ES-I3 (cell line): ENCODE measurements around the gene LDLRAP1.

Experiments used
- H3K36me3 ChIP-seq: 2 replicates; pipeline ENCODE4 v1.6.1; 2013; ENCODE audit warnings: mild to moderate bottlenecking, low read length, control low read depth, moderate library complexity; ENCODE audit not compliant: insufficient read depth
- H3K4me1 ChIP-seq: 2 replicates; pipeline ENCODE4 v1.6.1; 2013; ENCODE audit warnings: mild to moderate bottlenecking, control low read depth, low read length; ENCODE audit not compliant: insufficient read depth
- H3K9ac ChIP-seq: 2 replicates; pipeline ENCODE4 v1.6.1; 2013; ENCODE audit warnings: low read depth, mild to moderate bottlenecking, low read length, moderate library complexity
- H3K9me3 ChIP-seq: 2 replicates; pipeline ENCODE4 v1.6.1; 2013; ENCODE audit warnings: mild to moderate bottlenecking, low read length, moderate library complexity; ENCODE audit not compliant: control insufficient read depth, insufficient read depth

The LDLRAP1 gene

DNA sequence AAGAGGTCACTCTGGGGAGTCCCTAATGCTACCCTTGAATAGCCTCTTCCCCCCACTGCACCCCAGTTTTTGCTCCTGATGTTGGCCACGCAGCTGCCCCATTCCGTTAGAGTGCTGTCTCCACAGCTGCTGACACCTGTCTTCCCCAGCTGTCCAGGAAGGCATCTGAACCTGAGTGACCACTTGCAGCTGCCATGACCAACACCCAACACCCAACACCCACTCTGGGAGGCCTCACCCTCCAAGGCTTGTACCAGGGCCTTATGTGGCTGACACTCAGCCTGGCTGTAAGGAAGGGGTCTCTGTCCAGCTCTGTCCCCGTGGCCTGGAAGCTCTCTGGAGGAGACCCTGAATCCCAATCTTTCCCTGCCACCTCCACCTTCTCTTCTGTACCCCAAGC lies 26.7 kb upstream of the LDLRAP1 start:
- H3K9ac ChIP-seq = no peak overlapping the region
- H3K36me3 ChIP-seq = no peaks in the 10 kb centered on the region
- peaks cover 5% of the 10 kb centered on the region; the same call in 1 of the 2 replicates for H3K4me1 ChIP-seq
- H3K9me3 ChIP-seq = no peaks in the 10 kb centered on the region

DNA sequence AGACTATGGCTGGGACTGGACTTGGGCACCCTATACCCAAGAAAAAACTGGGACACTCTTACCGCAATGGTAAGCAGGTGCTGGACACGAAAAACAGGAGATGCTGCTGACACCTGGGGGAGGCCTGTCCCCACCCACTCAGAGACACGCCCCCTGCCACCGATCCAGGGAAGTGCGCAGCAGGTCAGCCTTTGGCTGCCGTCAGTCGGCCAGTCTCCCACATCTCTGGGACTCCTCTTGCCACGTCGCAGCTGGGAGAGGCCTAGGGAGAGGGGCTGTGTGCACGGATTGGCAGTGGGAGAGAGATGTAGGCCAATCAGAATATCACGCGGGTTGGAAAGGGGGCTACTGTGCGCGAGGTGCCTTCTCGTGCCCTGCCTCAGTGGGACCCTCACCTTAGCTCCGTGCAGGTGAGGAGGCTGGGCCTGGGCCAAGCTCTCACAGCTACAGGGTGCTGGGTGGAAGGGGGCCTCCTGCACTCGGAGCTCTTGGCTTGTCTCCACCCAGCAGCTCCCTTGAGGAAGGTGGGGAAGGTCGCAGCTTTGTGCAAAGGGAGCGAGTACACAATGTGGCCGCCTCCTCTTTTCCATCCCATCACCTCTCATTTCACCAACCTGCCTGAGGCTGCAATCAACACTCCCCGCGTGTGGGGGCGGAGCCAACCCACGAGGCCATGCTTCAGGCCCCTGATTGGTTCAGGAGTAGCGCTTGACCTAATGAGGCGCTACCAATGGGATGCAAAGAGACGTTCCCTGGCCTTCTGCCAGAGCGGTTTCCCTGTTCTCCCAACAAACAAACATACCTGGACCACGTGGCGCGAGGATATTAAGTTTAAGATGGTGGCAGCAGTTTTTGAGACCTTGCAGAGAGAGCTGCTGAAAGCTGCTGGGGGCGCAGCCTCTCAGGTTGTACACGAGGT lies 25.7 kb upstream of the LDLRAP1 start:
- H3K9me3 ChIP-seq = no peaks in the 10 kb centered on the region
- H3K4me1 ChIP-seq = peaks cover 5% of the 10 kb centered on the region; the same call in 1 of the 2 replicates
- H3K36me3 ChIP-seq = no peaks in the 10 kb centered on the region
- H3K9ac ChIP-seq = no peak overlapping the region; the same call in 1 of the 2 replicates

DNA sequence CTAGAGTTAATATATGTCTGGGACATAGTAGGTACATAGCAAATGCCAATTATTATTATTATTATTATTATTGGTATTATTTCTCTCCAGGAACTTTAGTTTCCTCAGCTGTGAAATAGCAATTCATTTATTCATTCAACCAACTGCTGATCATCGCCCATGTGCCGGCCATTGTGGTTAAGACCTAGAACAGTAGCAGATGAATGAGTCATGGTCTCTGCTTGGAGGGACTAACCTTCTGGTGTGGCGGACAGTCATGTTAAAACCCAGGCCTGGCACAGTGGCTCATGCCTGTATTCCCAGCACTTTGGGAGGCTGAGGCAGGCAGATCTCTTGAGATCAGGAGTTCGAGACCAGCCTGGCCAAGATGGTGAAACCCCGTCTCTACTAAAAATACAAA lies 23.8 kb upstream of the LDLRAP1 start:
- no peaks in the 10 kb centered on the region for H3K9me3 ChIP-seq

DNA sequence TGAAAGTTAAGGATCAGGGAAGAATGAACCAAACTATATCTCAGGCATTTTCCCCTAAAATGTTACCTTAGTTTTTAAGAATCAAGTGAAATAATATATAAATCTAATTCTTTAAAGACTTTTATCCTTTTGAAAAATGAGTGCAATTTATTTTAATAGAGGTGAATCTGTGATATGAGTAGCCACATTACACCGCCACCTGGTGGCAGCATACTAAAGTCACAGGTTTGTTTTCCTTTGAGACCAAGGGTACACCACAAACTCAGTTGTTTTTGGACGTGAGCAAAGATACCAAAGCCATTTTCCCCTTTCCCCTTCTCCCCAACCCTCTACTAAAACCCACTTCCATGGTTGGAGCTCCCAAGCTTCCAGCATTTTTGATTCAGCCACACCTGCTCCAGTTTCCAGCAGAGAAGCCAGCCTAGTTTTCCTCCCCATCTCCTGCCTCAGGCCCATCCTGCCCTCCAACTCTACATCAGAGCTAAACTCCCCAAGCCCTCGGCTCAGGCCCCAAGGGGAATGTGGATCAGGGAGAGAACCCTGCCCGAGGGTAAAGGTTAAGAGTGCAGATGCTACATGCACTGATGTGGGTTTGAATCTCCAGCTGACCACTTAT lies 22.9 kb upstream of the LDLRAP1 start:
- no peaks in the 10 kb centered on the region for H3K36me3 ChIP-seq
- no peaks in the 10 kb centered on the region; the same call in 1 of the 2 replicates for H3K9me3 ChIP-seq
- H3K4me1 ChIP-seq = peaks cover 5% of the 10 kb centered on the region; the same call in 1 of the 2 replicates
- H3K9ac ChIP-seq = no peak overlapping the region

More for the DNA sequence above, 23.8 kb upstream of the LDLRAP1 start:
- H3K9ac ChIP-seq = no peak overlapping the region
- H3K36me3 ChIP-seq = no peaks in the 10 kb centered on the region
- peaks cover 5% of the 10 kb centered on the region; the same call in 1 of the 2 replicates for H3K4me1 ChIP-seq

DNA sequence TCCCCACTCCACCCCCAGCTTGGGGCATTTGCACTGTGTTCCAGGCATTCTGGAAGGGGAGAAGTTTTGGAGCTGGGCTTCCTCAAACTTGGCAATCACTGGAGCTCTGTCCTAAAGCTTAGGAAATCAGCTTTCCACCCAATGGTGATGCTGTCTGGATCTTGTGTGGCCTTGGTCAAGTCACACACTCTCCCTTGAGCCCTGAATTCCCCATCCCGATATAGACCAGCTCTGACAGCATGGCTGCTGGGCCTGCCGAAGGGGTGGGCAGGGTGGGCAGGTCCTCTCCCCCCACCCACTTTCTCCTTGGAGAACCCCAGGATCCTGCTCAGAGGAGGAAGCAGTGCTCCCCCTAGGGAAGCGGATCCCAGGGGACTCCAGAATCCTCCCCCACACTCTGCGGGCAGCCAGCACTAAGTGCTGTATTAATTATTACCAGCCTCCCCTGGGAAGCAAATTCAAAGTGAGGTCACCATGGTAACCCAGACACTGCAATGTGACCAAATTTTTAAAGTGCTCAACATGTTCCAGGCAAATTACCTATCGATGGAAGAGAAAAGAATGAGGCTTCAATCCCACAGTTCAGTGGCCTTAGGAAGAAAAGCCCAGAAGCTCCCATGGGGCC lies 21.3 kb upstream of the LDLRAP1 start:
- H3K4me1 ChIP-seq = peaks cover 5% of the 10 kb centered on the region; the same call in 1 of the 2 replicates
- no peaks in the 10 kb centered on the region; the same call in 1 of the 2 replicates for H3K9me3 ChIP-seq
- no peaks in the 10 kb centered on the region for H3K36me3 ChIP-seq
- no peak overlapping the region for H3K9ac ChIP-seq

DNA sequence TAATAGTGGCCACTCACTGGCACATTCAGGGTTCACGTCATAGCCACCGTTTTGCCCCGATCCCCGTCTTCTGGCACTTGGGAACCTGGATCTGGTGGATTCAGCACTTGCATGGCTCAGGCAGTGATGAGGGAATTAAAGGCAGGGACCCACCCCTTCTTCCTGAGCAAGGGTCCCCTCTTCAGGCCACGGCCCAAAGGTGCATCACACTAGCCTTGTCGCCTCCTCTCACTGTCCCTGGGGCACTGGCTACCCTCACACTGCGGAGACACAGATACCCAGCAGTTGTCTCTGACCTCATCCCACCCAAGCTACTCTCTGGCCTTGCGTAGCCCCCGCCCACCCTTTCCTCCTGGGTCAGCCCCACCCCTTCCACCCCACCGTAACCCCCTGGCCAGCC lies 19.9 kb upstream of the LDLRAP1 start:
- Histone ChIP-seq H3K36me3 (no peaks in the 10 kb centered on the region), H3K9me3 (no peaks in the 10 kb centered on the region; the same call in 1 of the 2 replicates)

DNA sequence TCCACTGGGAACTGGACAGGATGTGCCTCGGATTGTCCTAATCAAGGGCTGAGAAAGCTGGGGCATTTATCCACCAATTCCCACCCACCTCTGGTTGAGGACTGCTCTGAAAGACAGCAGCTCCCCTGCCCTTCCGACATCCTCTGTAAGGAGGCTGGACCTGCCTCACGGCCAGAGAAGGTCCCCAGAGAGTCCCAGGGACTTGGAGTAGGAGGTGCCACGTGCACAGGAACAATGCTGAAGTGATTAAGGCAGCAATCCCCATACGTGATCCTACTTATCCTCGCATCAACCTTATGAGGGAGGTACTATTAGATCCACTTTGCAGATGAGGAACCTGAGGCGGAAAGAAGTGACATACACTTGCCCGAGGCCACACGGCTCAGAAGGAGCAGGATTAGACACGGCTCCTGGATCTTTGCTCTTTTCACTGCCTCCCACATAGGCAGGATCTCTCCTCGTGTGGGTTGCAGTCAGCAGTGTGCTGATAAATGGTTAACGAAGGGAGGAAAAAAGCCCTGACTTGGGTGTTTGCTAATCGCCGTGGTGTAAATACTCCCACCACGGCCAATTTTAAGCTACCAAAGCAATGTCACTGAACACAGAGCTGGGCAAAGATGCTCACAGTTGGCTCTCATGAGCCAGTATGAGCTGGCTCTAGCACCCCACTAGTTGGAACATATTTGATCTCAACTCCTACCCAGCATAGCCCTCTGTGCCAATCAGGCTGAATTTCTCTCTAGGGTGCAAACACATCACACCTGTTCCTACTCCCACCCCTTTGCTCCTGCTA lies 18.6 kb upstream of the LDLRAP1 start:
- Histone ChIP-seq H3K36me3 (no peaks in the 10 kb centered on the region), H3K9me3 (no peaks in the 10 kb centered on the region; the same call in 1 of the 2 replicates), H3K9ac (no peak overlapping the region), H3K4me1 (no peaks in the 10 kb centered on the region; the same call in 1 of the 2 replicates)

More for the DNA sequence above, 19.9 kb upstream of the LDLRAP1 start:
- Histone ChIP-seq H3K4me1 (peaks cover 5% of the 10 kb centered on the region; the same call in 1 of the 2 replicates), H3K9ac (no peak overlapping the region)

DNA sequence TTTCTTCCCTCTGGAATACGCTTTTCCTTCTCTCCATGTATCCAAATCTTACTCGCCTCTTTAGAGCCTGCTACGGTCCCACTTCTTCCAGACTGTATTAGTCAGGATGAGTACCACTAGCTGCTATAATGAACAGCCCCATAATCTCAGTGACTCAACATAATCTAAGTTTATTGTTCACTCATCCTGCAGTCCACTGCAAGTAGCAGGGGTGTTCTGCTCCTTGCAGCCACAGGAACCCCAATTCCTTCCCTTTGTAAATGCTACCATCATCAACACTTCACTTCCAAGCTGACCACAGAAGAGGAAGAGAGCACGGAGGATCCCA lies 18.1 kb upstream of the LDLRAP1 start:
- H3K9ac ChIP-seq = no peak overlapping the region
- no peaks in the 10 kb centered on the region; the same call in 1 of the 2 replicates for H3K9me3 ChIP-seq
- no peaks in the 10 kb centered on the region for H3K36me3 ChIP-seq
- no peaks in the 10 kb centered on the region; the same call in 1 of the 2 replicates for H3K4me1 ChIP-seq

DNA sequence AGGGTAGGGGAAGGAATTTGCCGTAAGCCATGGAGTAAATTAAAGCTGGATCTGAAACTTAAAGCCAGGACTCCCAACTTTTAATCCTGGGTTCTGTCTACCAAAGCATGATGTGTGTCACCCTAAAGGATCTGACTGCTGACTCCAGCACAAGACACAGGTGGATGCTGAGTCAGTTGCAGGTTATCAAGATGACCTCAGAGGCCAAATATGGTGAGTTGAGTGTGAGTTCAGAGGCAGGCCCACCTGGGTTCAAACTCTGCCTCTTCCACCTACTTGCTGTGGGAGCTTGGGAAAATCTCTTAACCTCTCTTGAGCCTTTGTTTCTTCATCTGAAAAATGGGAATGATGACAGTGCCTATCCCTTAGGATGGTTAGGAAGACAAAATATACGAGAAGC lies 16.7 kb upstream of the LDLRAP1 start:
- Histone ChIP-seq H3K36me3 (no peaks in the 10 kb centered on the region), H3K9ac (no peak overlapping the region), H3K9me3 (no peaks in the 10 kb centered on the region; the same call in 1 of the 2 replicates), H3K4me1 (no peaks in the 10 kb centered on the region; the same call in 1 of the 2 replicates)

DNA sequence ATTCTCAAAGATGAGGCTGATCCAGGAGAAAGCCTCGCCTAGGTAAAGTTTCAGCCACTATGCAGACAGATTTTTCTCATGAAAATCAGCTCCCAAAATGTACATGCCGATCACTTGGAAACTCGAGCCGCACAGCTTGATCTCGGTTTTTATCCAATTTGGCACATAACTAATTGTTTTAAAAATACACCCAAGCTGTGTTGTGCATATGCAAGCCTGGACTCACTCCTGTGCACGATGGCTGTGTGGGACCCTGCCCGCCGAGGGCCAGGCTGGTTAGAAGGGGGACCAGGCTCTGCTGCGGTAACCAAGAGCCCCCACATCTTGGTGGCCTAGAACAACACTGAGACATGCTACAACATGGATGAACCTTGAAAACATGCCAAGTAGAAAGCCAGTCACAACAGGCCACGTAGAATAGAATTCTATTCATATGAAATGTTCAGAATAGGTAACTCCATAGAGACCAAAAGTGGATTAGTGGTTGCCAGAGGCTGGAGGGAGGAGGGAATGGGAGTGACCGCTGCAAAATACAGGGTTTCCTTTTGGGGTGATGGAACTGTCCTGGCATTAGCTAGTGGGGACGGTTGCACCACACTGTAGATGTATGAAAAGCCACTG lies 16.1 kb upstream of the LDLRAP1 start:
- Histone ChIP-seq H3K9me3 (no peaks in the 10 kb centered on the region; the same call in 1 of the 2 replicates), H3K36me3 (no peaks in the 10 kb centered on the region), H3K4me1 (no peaks in the 10 kb centered on the region; the same call in 1 of the 2 replicates), H3K9ac (no peak overlapping the region)

DNA sequence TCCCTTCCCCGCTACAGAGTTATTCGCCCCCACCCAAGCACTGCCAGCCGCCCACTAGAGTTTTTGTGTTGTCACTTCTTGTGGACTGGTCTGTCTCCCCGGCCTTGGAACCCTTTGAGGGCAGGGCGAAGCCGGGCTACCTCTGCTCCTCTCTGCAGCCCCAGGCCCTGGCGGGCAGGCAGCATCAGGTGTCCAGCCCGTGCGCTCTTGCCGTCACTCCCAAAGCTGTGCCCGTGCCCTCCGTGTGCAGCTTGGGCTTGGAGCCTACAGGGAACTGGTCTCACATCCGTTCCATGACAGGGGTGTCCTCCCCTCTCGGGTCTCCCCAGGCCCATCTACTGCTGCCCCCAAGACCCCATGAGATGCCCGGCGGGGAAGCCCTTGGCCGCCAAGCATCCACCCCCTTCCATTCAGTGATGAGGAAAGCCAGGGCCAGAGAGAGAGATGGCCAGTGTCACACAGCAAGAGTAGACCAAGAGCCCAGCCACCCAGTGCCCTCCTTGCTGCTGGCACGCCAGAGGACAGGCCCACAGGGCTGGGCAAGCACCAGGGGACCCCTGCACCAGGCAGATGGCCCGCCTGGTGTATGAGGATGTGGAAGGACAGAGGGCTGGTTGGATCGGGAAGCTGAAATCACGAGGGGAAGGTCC lies 15.3 kb upstream of the LDLRAP1 start:
- Histone ChIP-seq H3K36me3 (no peaks in the 10 kb centered on the region), H3K9ac (no peak overlapping the region), H3K9me3 (no peaks in the 10 kb centered on the region; the same call in 1 of the 2 replicates), H3K4me1 (no peaks in the 10 kb centered on the region; the same call in 1 of the 2 replicates)

DNA sequence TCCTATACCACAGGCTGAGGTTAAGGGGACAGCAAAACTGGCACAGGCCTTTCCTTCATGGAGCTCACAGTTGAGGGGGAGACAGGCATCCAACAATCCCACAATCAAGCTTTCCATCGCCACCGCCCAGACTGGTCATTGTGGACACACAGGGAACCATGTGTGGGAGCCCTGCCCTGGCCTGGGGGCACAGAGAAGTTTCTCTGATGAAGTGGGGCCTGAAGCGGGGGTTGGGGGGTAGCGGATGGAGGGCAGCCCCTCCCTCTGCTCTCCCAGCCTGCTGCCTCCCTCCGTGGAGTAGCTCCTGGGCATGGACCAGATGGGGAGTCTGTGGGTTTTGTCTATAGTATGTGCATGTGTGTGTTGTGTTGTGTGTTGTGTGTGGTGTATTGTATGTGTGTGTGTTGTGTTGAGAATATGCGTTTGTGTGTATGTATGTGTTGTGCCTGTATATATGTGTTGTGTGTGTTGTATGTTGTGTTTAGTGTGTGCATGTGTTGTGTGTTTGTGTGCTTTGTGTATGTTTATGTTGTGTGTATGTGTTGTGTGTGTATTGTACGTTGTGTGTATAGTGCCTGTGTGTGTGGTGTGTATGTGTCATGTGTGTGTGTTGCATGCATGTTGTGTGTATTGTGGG lies 14.4 kb upstream of the LDLRAP1 start:
- H3K9ac ChIP-seq = no peak overlapping the region
- no peaks in the 10 kb centered on the region; the same call in 1 of the 2 replicates for H3K4me1 ChIP-seq
- no peaks in the 10 kb centered on the region; the same call in 1 of the 2 replicates for H3K9me3 ChIP-seq
- H3K36me3 ChIP-seq = no peaks in the 10 kb centered on the region
